ENCODE results near the gene TSR3.
A peak's percentile ranks its signal among the peaks of the same experiment; 100 is the strongest.

Gene TSR3

DNA sequence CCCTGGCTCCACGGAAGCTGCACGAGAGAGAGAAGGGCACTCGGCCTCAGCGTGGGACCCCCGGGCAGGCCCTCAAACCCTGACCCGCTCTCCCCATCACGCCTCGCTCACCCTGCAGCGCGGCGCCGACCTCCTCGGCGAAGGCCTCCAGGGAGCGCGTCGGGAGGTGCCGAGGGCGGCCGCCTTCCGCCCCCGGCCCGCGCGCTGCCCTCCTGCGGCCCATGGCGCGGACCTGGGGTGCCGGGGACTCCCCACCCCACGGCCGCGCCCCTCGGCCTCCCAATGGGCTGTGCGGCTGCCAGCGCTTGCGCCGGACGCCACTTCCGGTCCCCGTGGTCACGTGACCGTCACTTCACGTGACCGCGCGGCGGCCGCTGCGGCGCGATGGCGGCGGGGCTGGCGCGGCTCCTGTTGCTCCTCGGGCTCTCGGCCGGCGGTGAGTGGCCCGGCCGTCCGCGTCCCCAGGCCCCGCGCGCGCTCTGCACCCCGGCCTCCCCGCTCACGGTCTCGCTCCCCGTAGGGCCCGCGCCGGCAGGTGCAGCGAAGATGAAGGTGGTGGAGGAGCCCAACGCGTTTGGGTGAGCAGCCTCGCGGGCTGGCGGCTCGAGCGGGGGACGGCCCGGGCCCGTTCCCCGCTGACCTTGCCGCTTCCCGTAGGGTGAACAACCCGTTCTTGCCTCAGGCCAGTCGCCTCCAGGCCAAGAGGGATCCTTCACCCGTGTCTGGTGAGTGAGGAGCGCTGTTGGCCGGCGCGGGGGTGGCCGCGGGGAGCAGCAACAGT, at the start of gene TSR3, which contains the start of gene GNPTG:
TSS of gene TSR3 (minus strand) at position 297 of the 781 bp plus-strand sequence. CDS start at position 223, 74 bp downstream.
TSS of gene GNPTG (plus strand) at position 350 of the 781 bp plus-strand sequence. CDS start at position 385, 35 bp downstream.
- Histone ChIP-seq H3K27ac (no peak within 1 kb of the TSS), H3K9ac (peak within 1 kb of the TSS; percentile 46), H3K79me2 (peaks cover 46% of the 10 kb centered on the region), H2AFZ (peak within 1 kb of the TSS; percentile 96), H3K4me2 (ENCODE audit: low read length) (peak within 1 kb of the TSS; percentile 93), H3K27me3 (ENCODE audit: control insufficient read depth, insufficient read depth, low read length) (no peaks in the 10 kb centered on the region), H3K4me3 (ENCODE audit: low read depth, low read length) (peak within 1 kb of the TSS; percentile 74), H3K9me3 (ENCODE audit: control insufficient read depth, low read length) (no peaks in the 10 kb centered on the region), H3K4me1 (peaks cover 12% of the 10 kb centered on the region), H3K36me3 (ENCODE audit: control insufficient read depth, insufficient read depth, low read length) (no peaks in the 10 kb centered on the region)
- TF ChIP-seq, protein P1, sequence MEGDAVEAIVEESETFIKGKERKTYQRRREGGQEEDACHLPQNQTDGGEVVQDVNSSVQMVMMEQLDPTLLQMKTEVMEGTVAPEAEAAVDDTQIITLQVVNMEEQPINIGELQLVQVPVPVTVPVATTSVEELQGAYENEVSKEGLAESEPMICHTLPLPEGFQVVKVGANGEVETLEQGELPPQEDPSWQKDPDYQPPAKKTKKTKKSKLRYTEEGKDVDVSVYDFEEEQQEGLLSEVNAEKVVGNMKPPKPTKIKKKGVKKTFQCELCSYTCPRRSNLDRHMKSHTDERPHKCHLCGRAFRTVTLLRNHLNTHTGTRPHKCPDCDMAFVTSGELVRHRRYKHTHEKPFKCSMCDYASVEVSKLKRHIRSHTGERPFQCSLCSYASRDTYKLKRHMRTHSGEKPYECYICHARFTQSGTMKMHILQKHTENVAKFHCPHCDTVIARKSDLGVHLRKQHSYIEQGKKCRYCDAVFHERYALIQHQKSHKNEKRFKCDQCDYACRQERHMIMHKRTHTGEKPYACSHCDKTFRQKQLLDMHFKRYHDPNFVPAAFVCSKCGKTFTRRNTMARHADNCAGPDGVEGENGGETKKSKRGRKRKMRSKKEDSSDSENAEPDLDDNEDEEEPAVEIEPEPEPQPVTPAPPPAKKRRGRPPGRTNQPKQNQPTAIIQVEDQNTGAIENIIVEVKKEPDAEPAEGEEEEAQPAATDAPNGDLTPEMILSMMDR (IDR thresholded peaks at IDR 0.05) = no peak

DNA sequence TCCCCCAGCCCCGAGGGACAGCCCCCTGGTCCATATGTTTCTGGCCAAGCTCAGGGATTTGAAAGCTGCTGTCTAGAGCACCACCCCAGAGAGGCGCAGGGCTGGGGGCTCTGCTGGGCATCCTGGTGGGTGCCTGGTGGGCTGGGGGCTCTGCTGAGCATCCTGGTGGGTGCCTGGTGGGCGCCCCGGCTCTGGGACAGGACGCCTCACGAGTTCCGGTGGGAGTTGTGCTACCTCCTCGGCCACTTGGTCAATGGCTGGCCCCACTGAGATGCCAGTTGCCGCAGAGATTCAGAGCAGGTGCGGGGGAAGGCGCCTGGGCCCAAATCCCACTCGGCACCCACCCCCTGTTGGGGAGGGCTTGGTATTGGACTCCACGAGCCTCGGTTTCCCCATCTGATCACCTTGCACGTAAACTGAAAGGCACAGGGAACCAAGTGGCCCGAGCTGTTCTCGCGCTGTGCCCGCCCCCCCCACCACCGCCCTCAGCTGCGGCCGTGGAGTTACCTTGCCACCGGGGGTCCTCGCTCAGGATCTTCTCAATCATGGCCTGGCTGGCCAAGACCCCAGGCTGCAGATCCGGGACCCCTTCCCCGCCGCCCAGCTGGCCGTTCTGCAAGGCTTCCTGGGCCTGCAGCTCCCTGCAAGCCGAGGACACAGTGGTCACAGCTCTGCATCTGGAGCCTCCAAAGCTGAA, 49.5 kb upstream of the TSR3 start:
- Histone ChIP-seq H3K9me3 (ENCODE audit: control insufficient read depth, low read length) (no peaks in the 10 kb centered on the region), H3K4me3 (ENCODE audit: low read depth, low read length) (no peak overlapping the region), H3K27ac (no peak overlapping the region), H3K79me2 (peaks cover 9% of the 10 kb centered on the region), H3K4me1 (no peaks in the 10 kb centered on the region), H3K9ac (no peak overlapping the region), H2AFZ (no peak overlapping the region), H3K4me2 (ENCODE audit: low read length) (no peak overlapping the region), H3K27me3 (ENCODE audit: control insufficient read depth, insufficient read depth, low read length) (no peaks in the 10 kb centered on the region), H3K36me3 (ENCODE audit: control insufficient read depth, insufficient read depth, low read length) (no peaks in the 10 kb centered on the region)
- TF ChIP-seq, protein P1 (IDR thresholded peaks at IDR 0.05) = no peak

DNA sequence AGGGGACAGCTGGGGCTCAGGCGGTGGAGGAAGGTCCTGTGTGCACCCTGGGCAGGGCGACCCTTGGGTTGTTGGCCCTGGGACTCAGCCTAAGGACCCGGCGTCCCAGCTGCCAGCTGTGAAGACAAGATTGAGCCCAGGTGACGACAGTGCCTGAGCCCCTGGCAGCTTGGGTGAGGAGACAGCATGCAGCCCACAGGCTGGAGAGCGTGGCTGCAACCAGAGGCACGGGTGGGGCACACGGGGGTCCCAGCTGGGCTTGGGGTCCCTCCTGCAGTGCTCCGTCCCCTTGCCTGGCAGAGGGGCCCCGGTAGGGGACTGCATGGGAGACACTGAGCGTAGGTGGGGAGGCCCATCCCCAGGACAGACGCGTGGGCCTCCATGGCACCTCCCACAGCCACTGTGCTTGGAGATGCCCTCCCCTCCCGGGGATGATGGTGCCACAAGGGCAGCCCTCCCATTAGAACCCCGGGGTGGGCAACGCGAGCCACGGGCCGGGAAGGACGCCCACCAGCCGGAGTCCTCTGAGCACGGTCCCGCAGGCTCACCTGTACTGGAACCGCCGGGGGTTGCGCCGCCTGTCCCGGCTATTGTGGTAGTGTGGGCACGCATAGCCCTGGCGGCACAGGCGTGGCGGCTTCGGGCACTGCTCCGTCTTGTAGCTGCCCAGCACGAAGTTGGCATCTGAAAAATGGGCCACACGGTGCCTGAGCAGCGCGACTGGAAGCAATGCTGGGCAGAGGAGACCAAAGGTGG, 47.3 kb upstream of the TSR3 start:
- H3K36me3 ChIP-seq (ENCODE audit: control insufficient read depth, insufficient read depth, low read length) = no peaks in the 10 kb centered on the region
- TF ChIP-seq, protein P1 (IDR thresholded peaks at IDR 0.05) = no peak
- H3K4me3 ChIP-seq (ENCODE audit: low read depth, low read length) = no peak overlapping the region

DNA sequence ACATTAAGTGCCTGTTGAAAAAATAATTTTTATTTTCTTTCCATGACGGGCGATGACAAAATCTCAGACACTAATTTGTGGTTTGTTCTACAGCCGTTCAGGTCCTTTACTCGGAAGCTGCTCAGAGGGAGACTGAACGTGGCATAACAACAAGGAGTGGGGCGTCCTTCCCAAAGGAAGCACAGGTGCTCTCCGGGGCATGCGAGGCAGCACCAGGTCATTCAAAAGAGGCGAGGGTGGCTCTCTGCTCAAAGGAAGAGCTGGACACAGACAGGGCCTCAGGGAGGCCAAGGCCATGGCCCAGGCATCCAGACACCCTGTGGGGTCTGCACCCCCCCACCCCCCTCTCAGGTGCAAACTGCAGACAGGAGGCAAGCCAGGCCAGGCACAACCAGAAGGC, 46.7 kb upstream of the TSR3 start:
- H3K36me3 ChIP-seq (ENCODE audit: control insufficient read depth, insufficient read depth, low read length) = no peaks in the 10 kb centered on the region
- H3K4me1 ChIP-seq = no peaks in the 10 kb centered on the region
- TF ChIP-seq, protein P1 (IDR thresholded peaks at IDR 0.05) = no peak
- H3K4me3 ChIP-seq (ENCODE audit: low read depth, low read length) = no peak overlapping the region
- H3K4me2 ChIP-seq (ENCODE audit: low read length) = no peak overlapping the region
- peaks cover 8% of the 10 kb centered on the region for H3K79me2 ChIP-seq
- H3K9me3 ChIP-seq (ENCODE audit: control insufficient read depth, low read length) = no peaks in the 10 kb centered on the region
- no peak overlapping the region for H2AFZ ChIP-seq
- H3K27me3 ChIP-seq (ENCODE audit: control insufficient read depth, insufficient read depth, low read length) = no peaks in the 10 kb centered on the region
- no peak overlapping the region for H3K9ac ChIP-seq
- no peak overlapping the region for H3K27ac ChIP-seq

More for the DNA sequence above, 47.3 kb upstream of the TSR3 start:
- no peaks in the 10 kb centered on the region for H3K27me3 ChIP-seq (ENCODE audit: control insufficient read depth, insufficient read depth, low read length)
- H3K9me3 ChIP-seq (ENCODE audit: control insufficient read depth, low read length) = no peaks in the 10 kb centered on the region
- H2AFZ ChIP-seq = no peak overlapping the region
- no peaks in the 10 kb centered on the region for H3K4me1 ChIP-seq
- H3K4me2 ChIP-seq (ENCODE audit: low read length) = no peak overlapping the region
- H3K79me2 ChIP-seq = peaks cover 8% of the 10 kb centered on the region
- no peak overlapping the region for H3K27ac ChIP-seq
- H3K9ac ChIP-seq = no peak overlapping the region

All from parathyroid adenoma (tissue), 2 donors.